Cardiac fibroblast (primary cell): ENCODE measurements around the gene B4GALNT2.
A peak's percentile ranks its signal among the peaks of the same experiment; 100 is the strongest.

Source experiments
- DNase-seq, 2 donors: peaks; one replicate each; pipeline versions ENCODE4 v3.0.0 to v3.0.0-alpha.2; 2010; ENCODE audit warnings: low read depth in 2 of 2
- H3K4me3 ChIP-seq, 2 donors: replicated peaks in 1 of 2; 1 replicate in 1 of 2; 2 replicates in 1 of 2; pipeline ENCODE4 v1.5.1; 2011; ENCODE audit warnings: low read depth in 2 of 2, low read length in 2 of 2, mild to moderate bottlenecking in 2 of 2, moderate library complexity in 1 of 2
- CTCF ChIP-seq: IDR thresholded peaks from one replicate; pipeline ENCODE4 v1.5.1; 2011; ENCODE audit warnings: low read depth, mild to moderate bottlenecking, low read length, inconsistent platforms

B4GALNT2 gene

DNA sequence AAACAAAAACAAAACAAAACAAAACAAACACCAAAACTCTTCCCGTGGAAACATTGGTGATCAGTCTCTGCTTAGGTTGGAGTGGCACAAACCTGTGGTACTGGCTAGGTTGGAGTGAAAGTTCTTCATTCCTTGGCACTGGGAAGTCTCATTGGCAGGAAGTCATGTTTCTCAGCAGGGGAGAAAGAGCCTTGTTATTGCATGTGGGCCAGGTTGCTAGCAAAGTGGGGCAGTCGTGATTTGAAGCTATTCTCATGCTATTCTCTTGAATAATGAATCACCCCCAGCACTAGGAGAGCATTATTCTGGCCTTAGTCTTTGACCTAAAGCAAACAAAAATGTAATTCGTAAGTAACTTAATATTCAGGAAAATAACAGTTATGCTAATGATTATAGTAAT is 24.3 kb upstream of the B4GALNT2 start:
- no peak overlapping the region for H3K4me3 ChIP-seq
- peak; percentile 74 to 92 for DNase-seq
- no peak for TF ChIP-seq CTCF

DNA sequence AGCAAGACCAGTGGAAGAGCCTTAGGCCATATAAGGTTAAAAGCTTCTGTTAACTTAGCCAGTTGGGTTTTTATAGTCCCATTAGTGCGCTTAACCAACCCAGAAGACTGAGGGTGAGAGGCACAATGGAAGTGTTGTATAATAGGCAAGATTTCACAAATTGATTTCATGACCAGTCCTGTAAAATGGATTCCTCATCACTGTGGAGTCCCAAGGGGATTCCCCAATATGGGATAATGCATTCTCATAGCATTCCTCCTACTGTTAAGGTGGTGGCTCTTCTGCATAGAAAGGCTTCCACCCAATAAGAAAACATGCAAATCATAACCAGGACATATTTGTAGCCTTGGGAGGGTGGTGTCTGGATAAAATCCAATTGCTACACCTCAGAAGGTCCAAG is 22.1 kb upstream of the B4GALNT2 start:
- no peak overlapping the region for H3K4me3 ChIP-seq
- DNase-seq = peak in 1 of 2 donors; percentile 29
- no peak for TF ChIP-seq CTCF

- TF ChIP-seq CTCF = no peak
- no peak for DNase-seq
- H3K4me3 ChIP-seq = no peak overlapping the region
Measured at GRCh38 chr17:49111934-49112333, 20.6 kb upstream of the B4GALNT2 start.

GRCh38 chr17:49112936-49113335 is 19.6 kb upstream of the B4GALNT2 start:
- H3K4me3 ChIP-seq = no peak overlapping the region
- no peak for DNase-seq
- TF ChIP-seq CTCF = no peak

DNA sequence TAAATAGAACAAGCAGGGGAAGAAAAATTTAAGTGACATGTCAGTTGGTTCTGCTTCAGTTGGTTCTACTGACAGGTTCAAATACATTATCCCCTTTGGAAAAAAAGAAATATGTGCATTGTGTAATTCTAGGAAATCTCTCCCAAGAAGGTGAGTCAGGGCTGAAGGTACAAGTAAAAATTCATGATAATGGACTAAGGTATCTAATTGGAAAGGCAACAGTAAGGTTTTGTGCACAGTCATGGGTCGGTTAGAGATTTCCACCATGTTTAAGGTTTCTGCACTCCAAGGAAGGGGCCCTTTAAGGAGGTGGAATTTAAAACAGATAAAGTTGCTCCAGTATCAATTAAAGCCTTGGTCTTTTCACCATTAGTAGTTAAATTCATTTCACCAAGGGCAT is 17.9 kb upstream of the B4GALNT2 start:
- no peak for TF ChIP-seq CTCF
- no peak overlapping the region for H3K4me3 ChIP-seq
- no peak for DNase-seq

GRCh38 chr17:49117587-49118230 is 14.9 kb upstream of the B4GALNT2 start:
- no peak for DNase-seq
- no peak overlapping the region for H3K4me3 ChIP-seq
- no peak for TF ChIP-seq CTCF

DNA sequence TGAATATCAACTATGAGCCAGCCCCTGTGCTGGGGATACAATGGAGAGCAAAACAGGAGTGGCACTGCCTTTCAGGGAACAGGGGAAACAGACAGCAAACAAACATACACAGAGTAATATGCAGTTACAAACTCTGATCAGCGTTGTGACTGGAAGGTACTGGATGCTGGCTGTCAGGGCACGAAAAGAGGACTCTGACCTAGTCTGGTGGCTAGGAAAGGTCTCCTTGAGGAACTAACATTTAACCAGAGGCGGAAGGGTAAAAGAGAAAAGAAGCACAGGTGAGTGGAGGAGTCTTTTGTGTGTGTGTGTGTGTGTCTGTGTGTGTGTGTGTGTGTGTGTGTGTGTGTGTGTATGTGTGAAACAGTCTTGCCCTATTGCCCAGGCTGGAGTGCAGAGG is 12.4 kb upstream of the B4GALNT2 start:
- DNase-seq = no peak
- TF ChIP-seq CTCF = no peak

More for the DNA sequence above, 12.4 kb upstream of the B4GALNT2 start:
- no peak overlapping the region for H3K4me3 ChIP-seq
